K562 (cell line): Measurements from ENCODE around the gene DOCK4.

Experiments used
- ARHGAP35 ChIP-seq: fragments of 450-650 bp; IDR thresholded peaks from 2 replicates; pipeline ENCODE4 v1.6.1; 2018; ENCODE audit not compliant: partially characterized antibody
- HNRNPK ChIP-seq: fragments of 200-400 bp; formaldehyde crosslinking; IDR thresholded peaks from one replicate; pipeline ENCODE4 v1.6.1; 2018; ENCODE audit warnings: mild to moderate bottlenecking, low read depth, low read length; ENCODE audit not compliant: poor library complexity, severe bottlenecking
- TF ChIP-seq, protein P1 (sequence below), 2 experiments: fragments of 450-650 bp in 1 of 2; sonication (generic) in 1 of 2; formaldehyde crosslinking in 1 of 2; IDR thresholded peaks in 1 of 2; conservative IDR thresholded peaks in 1 of 2; 2 replicates each; pipeline versions ENCODE4 v1.6.1 to v1.8.1; 2016 to 2023; ENCODE audit warnings: mild to moderate bottlenecking in 2 of 2, moderate library complexity in 2 of 2, inconsistent platforms in 1 of 2, missing genetic modification reagents in 1 of 2

DNA sequence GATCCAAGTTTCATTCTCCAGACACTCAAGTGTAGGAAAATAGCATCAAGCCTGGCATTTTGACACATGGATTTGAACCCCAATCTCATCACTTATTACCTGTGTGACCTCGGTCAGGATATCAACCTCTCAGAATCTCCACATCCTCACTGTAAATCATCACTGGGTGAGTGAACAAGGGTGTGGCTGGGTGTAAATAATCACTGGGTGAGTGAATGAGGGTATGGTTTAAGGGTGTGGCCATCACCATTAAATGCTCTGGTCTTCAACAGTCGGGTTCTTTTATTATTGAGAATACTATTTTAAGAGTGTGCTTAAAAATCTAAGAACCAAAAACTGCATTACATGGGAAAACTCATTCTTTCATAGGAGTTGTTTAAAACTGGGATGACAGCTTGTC is 200.1 kb downstream of the DOCK4 start:
- no peak for TF ChIP-seq HNRNPK
- TF ChIP-seq, protein P1, sequence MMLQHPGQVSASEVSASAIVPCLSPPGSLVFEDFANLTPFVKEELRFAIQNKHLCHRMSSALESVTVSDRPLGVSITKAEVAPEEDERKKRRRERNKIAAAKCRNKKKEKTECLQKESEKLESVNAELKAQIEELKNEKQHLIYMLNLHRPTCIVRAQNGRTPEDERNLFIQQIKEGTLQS (IDR thresholded peaks at IDR 0.05) = no peak
- TF ChIP-seq, protein P1 (CRISPR knock-in tag; conservative IDR thresholded peaks at IDR 0.05) = no peak
- no peak for TF ChIP-seq ARHGAP35
